HepG2 (cell line): ENCODE data around the gene EPHA3. TPM values are rescaled to one million over a fixed set of nuclear protein-coding genes. Genes with fewer than 3 reads are reported as not detected.

Experiments used
- ATAC-seq: fragments of 200-7000 bp; cut with Tn5 transposase; 3 replicates; pipeline ENCODE4 v1.9.1; 2020; ENCODE audit warnings: mild to moderate bottlenecking, moderate library complexity
- BruUV-seq: library from RNA; stranded (reverse); fragments of 400-500 nt; replicated peaks from 2 replicates; lab custom pipeline; 2021; lab: Mats Ljungman, UMichigan
- CTCF ChIA-PET: fragments of 300-600 bp; formaldehyde crosslinking; extraction: SDS; loops from one replicate; lab custom pipeline; 2021; ENCODE audit warnings: low total read pairs, inconsistent platforms, low intra/inter-chr PET ratio; lab: Yijun Ruan, JAX
- POLR2A ChIA-PET: fragments of 350-600 bp; sonication (Branson Sonifier 250); formaldehyde crosslinking; loops from one replicate; lab custom pipeline; 2020; ENCODE audit warnings: antibody characterized with exemption, inconsistent platforms; lab: Yijun Ruan, JAX
- DNase-seq: peaks from one replicate; pipeline ENCODE4 v3.0.0-alpha.2; 2015; ENCODE audit warnings: low spot score
- FAIRE-seq: peaks from 3 replicates; lab custom pipeline; 2011; peaks lifted over from hg19 to GRCh38; lab: Jason Lieb, UNC
- H2AFZ ChIP-seq: one replicate; pipeline ENCODE4 v1.6.1; 2011; ENCODE audit warnings: low read length, inconsistent platforms
- H3K27ac ChIP-seq: fragments of 300-600 bp; 3 replicates; pipeline ENCODE4 v1.8.0; 2011; ENCODE audit warnings: mixed run types, mild to moderate bottlenecking, mixed read lengths, low read length, inconsistent platforms; ENCODE audit not compliant: insufficient read depth; ENCODE audit errors: extremely low read length
- H3K27me3 ChIP-seq, 2 experiments: fragments of 200-600 bp in 1 of 2; 2 replicates in 1 of 2; 3 replicates in 1 of 2; pipeline versions ENCODE4 v1.6.0 to v1.8.0; 2011; ENCODE audit warnings: low read length in 2 of 2, mild to moderate bottlenecking in 2 of 2, moderate library complexity in 2 of 2, inconsistent platforms in 1 of 2; ENCODE audit not compliant: insufficient read depth in 2 of 2, control insufficient read depth in 1 of 2
- H3K36me3 ChIP-seq, 2 experiments: fragments of 200-600 bp in 1 of 2; replicated peaks in 1 of 2; 2 replicates in 1 of 2; 3 replicates in 1 of 2; pipeline versions ENCODE4 v1.5.1 to v1.8.0; 2011; ENCODE audit warnings: low read length in 2 of 2, inconsistent platforms in 1 of 2; ENCODE audit not compliant: insufficient read depth in 2 of 2, control insufficient read depth in 1 of 2
- H3K4me1 ChIP-seq: 2 replicates; pipeline ENCODE4 v1.5.1; 2012; ENCODE audit warnings: low read length, inconsistent platforms; ENCODE audit not compliant: insufficient read depth
- H3K4me2 ChIP-seq: 2 replicates; pipeline ENCODE4 v1.6.0; 2011; ENCODE audit warnings: low read depth, low read length, inconsistent platforms
- H3K4me3 ChIP-seq, 3 experiments: fragments of 200-600 bp in 1 of 3; sonication (generic), shearing (Covaris generic) in 1 of 3; replicated peaks in 1 of 3; 2 replicates each; pipeline ENCODE4 v1.5.1; 2011 to 2016; ENCODE audit warnings: low read length in 3 of 3, inconsistent platforms in 2 of 3, low read depth in 2 of 3, mild to moderate bottlenecking in 2 of 3, control low read depth in 1 of 3, mixed read lengths in 1 of 3; ENCODE audit not compliant: insufficient read depth in 1 of 3
- H3K79me2 ChIP-seq: one replicate; pipeline ENCODE4 v1.6.1; 2011; ENCODE audit warnings: low read length, inconsistent platforms; ENCODE audit not compliant: insufficient read depth
- H3K9ac ChIP-seq: 2 replicates; pipeline ENCODE4 v1.6.0; 2011; ENCODE audit warnings: mild to moderate bottlenecking, low read depth, low read length, inconsistent platforms; ENCODE audit not compliant: insufficient read depth
- H3K9me3 ChIP-seq: 2 replicates; pipeline ENCODE4 v1.5.1; 2012; ENCODE audit warnings: mild to moderate bottlenecking, low read length
- H4K20me1 ChIP-seq: 2 replicates; pipeline ENCODE4 v1.6.0; 2011; ENCODE audit warnings: inconsistent platforms, mild to moderate bottlenecking, low read length, moderate library complexity; ENCODE audit not compliant: insufficient read depth
- HIVEP1 ChIP-seq: sonication (generic); formaldehyde crosslinking; IDR thresholded peaks from 2 replicates; pipeline ENCODE4 v1.4.0; 2020; ENCODE audit warnings: mild to moderate bottlenecking, missing genetic modification reagents
- KDM4B ChIP-seq: sonication (generic); formaldehyde crosslinking; IDR thresholded peaks from 2 replicates; pipeline ENCODE4 v1.4.0; 2020; ENCODE audit warnings: missing genetic modification reagents
- KLF6 ChIP-seq: IDR thresholded peaks from 2 replicates; pipeline ENCODE4 v1.8.0; 2016; ENCODE audit warnings: missing biosample characterization, missing genetic modification reagents
- NR2F1 ChIP-seq, 2 experiments: fragments of 450-650 bp in 1 of 2; formaldehyde crosslinking in 1 of 2; IDR thresholded peaks; 2 replicates each; pipeline versions ENCODE4 v1.5.0 to v1.6.1; 2016 to 2020; ENCODE audit warnings: mild to moderate bottlenecking in 1 of 2, missing compliant biosample characterization in 1 of 2, missing genetic modification reagents in 1 of 2, moderate library complexity in 1 of 2
- POLR2AphosphoS5 ChIP-seq: IDR thresholded peaks from 2 replicates; pipeline ENCODE4 v1.6.1; 2012; ENCODE audit warnings: low read depth, low read length
- SOX6 ChIP-seq, 2 experiments: fragments of 450-650 bp in 1 of 2; sonication (generic) in 1 of 2; formaldehyde crosslinking in 1 of 2; IDR thresholded peaks; 2 replicates each; pipeline versions ENCODE4 v1.4.0 to v1.6.1; 2017 to 2020; ENCODE audit warnings: antibody characterized with exemption in 1 of 2, mild to moderate bottlenecking in 1 of 2, missing genetic modification reagents in 1 of 2
- THAP7 ChIP-seq: sonication (generic); formaldehyde crosslinking; IDR thresholded peaks from 2 replicates; pipeline ENCODE4 v1.8.1; 2023; ENCODE audit warnings: mild to moderate bottlenecking, missing genetic modification reagents
- ZBTB8A ChIP-seq: sonication (generic); formaldehyde crosslinking; IDR thresholded peaks from 2 replicates; pipeline ENCODE4 v1.4.0; 2020; ENCODE audit warnings: mild to moderate bottlenecking, low read depth, missing genetic modification reagents, borderline replicate concordance
- ZNF552 ChIP-seq: sonication (generic); formaldehyde crosslinking; IDR thresholded peaks from 2 replicates; pipeline ENCODE4 v1.9.0; 2022; ENCODE audit warnings: missing genetic modification reagents, mild to moderate bottlenecking, borderline replicate concordance
- ZNF674 ChIP-seq: sonication (generic); formaldehyde crosslinking; IDR thresholded peaks from 2 replicates; pipeline ENCODE4 v1.5.0; 2020; ENCODE audit warnings: low read depth, mild to moderate bottlenecking, missing genetic modification reagents
- WGBS: methylation state at CpG from one replicate; pipeline ENCODE4 v1.1.6; 2017; ENCODE audit warnings: low lambda C conversion rate; 5-methylcytosine and 5-hydroxymethylcytosine counted together
- in situ Hi-C: cut with HindIII; loops from 2 replicates; pipeline ENCODE4 v1.10.0; 2017; ENCODE audit warnings: low pct_unique_long_range_greater_than_20kb; ENCODE audit not compliant: extremely low pct_ligation_motif_present
- intact Hi-C: fragments of 100-400 bp; cut with micrococcal nuclease; formaldehyde crosslinking; loops from one replicate; pipeline ENCODE4 v1.10.0; 2022; ENCODE audit not compliant: unreplicated experiment
- polyA plus RNA-seq, 8 experiments: library from polyadenylated mRNA; depleted of rRNA in 3 of 8; stranded (reverse) in 7 of 8; unstranded in 1 of 8; fragments of >200 nt; fragmentation: Illumina TruSeq in 4 of 8; extraction: Trizol in 4 of 8; gene quantifications; 2 replicates each; pipeline versions ENCODE4 v1.2.1 to v1.2.3, GENCODE V29; 2011 to 2016; ENCODE audit warnings: low read depth in 4 of 8, missing spikeins in 1 of 8, mixed read lengths in 1 of 8; ENCODE audit not compliant: insufficient read depth in 1 of 8
- total RNA-seq, 5 experiments: library from RNA; depleted of rRNA; stranded (reverse); fragments of >200 nt; fragmentation: Illumina TruSeq; extraction: Trizol; gene quantifications; 2 replicates each; pipeline ENCODE4 v1.2.3, GENCODE V29; 2016; ENCODE audit warnings: low read depth in 1 of 5

The EPHA3 gene
- total and polyA plus RNA-seq, 2 of the 13 experiments (the other 11 are each of a cell fraction or from before 2014, with no cell fraction given), result 0.01 TPM; not detected in 1

GRCh38 chr3:89362496-89362895, 255.1 kb downstream of the EPHA3 start (continued):
- TF ChIP-seq ZNF552 (CRISPR knock-in tag), result no peak
- TF ChIP-seq ZBTB8A (CRISPR knock-in tag), result no peak
- no peak for TF ChIP-seq THAP7

DNA sequence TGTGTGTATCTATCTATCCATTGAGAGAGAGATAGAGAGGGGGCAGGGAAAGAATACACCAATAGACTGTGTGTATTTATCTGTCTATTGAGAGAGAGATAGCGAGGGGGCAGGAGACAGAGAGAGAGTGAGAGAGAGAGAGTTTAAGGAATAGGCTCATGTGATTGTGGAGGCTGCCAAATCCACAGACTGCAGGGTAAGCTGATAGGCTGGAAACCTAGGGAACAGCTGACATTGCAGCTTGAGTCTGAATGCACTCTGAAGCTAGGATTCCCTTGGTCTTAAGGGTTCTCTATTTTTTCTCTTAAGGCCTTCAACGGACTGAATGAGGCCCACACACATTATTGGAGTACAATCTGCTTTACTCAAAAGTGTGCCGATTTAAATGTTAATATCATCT, 255.8 kb downstream of the EPHA3 start:
- no peaks in the 10 kb centered on the region for H3K9me3 ChIP-seq
- H3K27ac ChIP-seq, result no peak overlapping the region
- no peaks in the 10 kb centered on the region for H3K4me1 ChIP-seq
- intact Hi-C loops, result no loop called here
- BruUV-seq, result no TSS peak
- H3K4me2 ChIP-seq, result no peak overlapping the region
- CTCF ChIA-PET, result no interaction called here
- in situ Hi-C loops, result no loop called here
- FAIRE-seq, result no peak
- no peaks in the 10 kb centered on the region for H3K36me3 ChIP-seq
- no peak overlapping the region for H2AFZ ChIP-seq
- no peak for DNase-seq
- no peaks in the 10 kb centered on the region for H3K79me2 ChIP-seq
- WGBS, result 3% methylated on average over 3 of the region's 3 CpGs
- TF ChIP-seq SOX6 (IDR thresholded peaks at IDR 0.05) (no peak), SOX6 (CRISPR knock-in tag; IDR thresholded peaks at IDR 0.05) (no peak), KDM4B (CRISPR knock-in tag) (no peak), NR2F1 (CRISPR knock-in tag; IDR thresholded peaks at IDR 0.05) (no peak), ZNF674 (no peak), POLR2AphosphoS5 (no peak), KLF6 (CRISPR knock-in tag) (no peak), HIVEP1 (CRISPR knock-in tag) (no peak)
- ATAC-seq, result no peak
- no peak overlapping the region for H3K4me3 ChIP-seq
- H4K20me1 ChIP-seq, result no peaks in the 10 kb centered on the region
- H3K27me3 ChIP-seq, result no peaks in the 10 kb centered on the region; a peak in 1 of 5 replicates
- H3K9ac ChIP-seq, result no peak overlapping the region
- POLR2A ChIA-PET, result no interaction called here
